ENCODE data around the gene ZNF555. TPM values are rescaled to one million over a fixed set of nuclear protein-coding genes. Genes with fewer than 3 reads are reported as not detected.

ZNF555 gene
- total RNA-seq, 4 donors from 2014 or later: 3.9 to 7.3 (median 4.8) TPM

GRCh38 chr19:2847507-2847906, 6.2 kb downstream of the ZNF555 start:
- no peak for ATAC-seq (ENCODE audit: low FRiP score)
- TF ChIP-seq CTCF (IDR thresholded peaks at IDR 0.05): no peak
- DNase-seq (ENCODE audit: low spot score): no peak

- no peak for ATAC-seq (ENCODE audit: low FRiP score)
- TF ChIP-seq CTCF (IDR thresholded peaks at IDR 0.05): no peak
- no peak for DNase-seq (ENCODE audit: low spot score)
Measured at GRCh38 chr19:2848616-2849015, 7.3 kb downstream of the ZNF555 start.

GRCh38 chr19:2850256-2850925, 9.1 kb downstream of the ZNF555 start:
- ATAC-seq (ENCODE audit: low FRiP score) (no peak), DNase-seq (ENCODE audit: low spot score) (no peak)
- TF ChIP-seq CTCF (IDR thresholded peaks at IDR 0.05): no peak

- no peak for TF ChIP-seq CTCF (IDR thresholded peaks at IDR 0.05)
- DNase-seq (ENCODE audit: low spot score): no peak
- no peak for ATAC-seq (ENCODE audit: low FRiP score)
Measured at GRCh38 chr19:2852598-2852997, 11.3 kb downstream of the ZNF555 start.

- no peak for DNase-seq (ENCODE audit: low spot score)
- no peak for ATAC-seq (ENCODE audit: low FRiP score)
- TF ChIP-seq CTCF (IDR thresholded peaks at IDR 0.05): no peak
Measured at GRCh38 chr19:2853015-2853606, 11.8 kb downstream of the ZNF555 start.

- DNase-seq (ENCODE audit: low spot score) (no peak), ATAC-seq (ENCODE audit: low FRiP score) (no peak)
- TF ChIP-seq CTCF (IDR thresholded peaks at IDR 0.05): no peak
Measured at GRCh38 chr19:2854849-2855248, 13.6 kb downstream of the ZNF555 start.

GRCh38 chr19:2856457-2857050, 15.3 kb downstream of the ZNF555 start:
- no peak for TF ChIP-seq CTCF (IDR thresholded peaks at IDR 0.05)
- ATAC-seq (ENCODE audit: low FRiP score): no peak

More at GRCh38 chr19:2856457-2857050, 15.3 kb downstream of the ZNF555 start:
- DNase-seq (ENCODE audit: low spot score): no peak
